HG02885 (cell line): ENCODE measurements around the gene TMEM253.

Experiments
- ATAC-seq: cut with Tn5 transposase; IDR thresholded peaks from one replicate; pipeline ENCODE4 v1.9.1; 2021; ENCODE audit warnings: mild to moderate bottlenecking; ENCODE audit not compliant: unreplicated experiment, poor library complexity

The TMEM253 gene

DNA sequence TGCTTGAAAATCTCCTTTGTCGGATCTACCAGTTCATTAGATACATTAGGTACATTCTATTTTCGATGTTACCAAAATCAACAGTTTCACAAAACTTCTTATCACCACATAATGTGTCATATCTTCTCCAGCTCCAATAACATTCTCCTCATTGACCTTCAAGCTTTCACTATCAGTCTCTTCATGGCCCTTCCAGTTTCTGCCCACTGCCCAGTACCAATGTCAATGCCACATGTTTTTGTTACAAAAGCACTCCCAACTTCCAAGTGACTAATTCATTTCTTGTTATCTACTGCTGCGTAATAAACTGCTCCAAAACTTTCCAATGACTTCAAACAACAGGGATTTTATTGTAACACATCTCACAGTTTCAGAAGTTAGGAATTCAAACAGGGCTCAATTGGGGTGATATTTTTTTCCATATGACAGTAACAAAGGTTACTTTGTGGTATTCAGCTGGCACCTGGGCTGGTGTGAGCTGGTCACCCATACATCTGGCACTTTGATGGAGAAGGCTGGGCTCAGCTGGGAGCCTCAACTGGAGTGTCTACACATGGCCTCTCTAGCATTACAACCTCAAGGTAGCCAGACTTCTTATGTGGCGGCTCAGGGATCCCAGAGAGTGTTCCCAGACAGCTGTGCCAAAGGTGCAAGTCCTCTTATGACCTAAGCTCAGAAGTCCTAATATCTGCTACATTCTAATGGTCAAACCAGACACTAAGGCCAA lies 48.9 kb downstream of the TMEM253 start:
- no peak for ATAC-seq
